Measurements from ENCODE around the gene RNF207.

- TF ChIP-seq CTCF (IDR thresholded peaks at IDR 0.05) (no peak), POLR2A (IDR thresholded peaks at IDR 0.05) (no peak), POLR2AphosphoS5 (IDR thresholded peaks at IDR 0.05) (no peak), EP300 (IDR thresholded peaks at IDR 0.05) (no peak)
These were observed 56.9 kb downstream of the RNF207 start for GRCh38 chr1:6262555-6263420.
